HEK293T (cell line): Measurements from ENCODE around the gene HIVEP3.

Source experiments
- CTCF ChIA-PET: fragments of 350-600 bp; formaldehyde crosslinking; extraction: SDS; loops from one replicate; lab custom pipeline; 2021; ENCODE audit warnings: antibody characterized with exemption, inconsistent platforms; lab: Yijun Ruan, JAX
- POLR2A ChIA-PET: fragments of 350-600 bp; formaldehyde crosslinking; extraction: SDS; loops from one replicate; lab custom pipeline; 2020; ENCODE audit warnings: antibody characterized with exemption, inconsistent platforms; lab: Yijun Ruan, JAX
- DNase-seq: peaks from one replicate; pipeline ENCODE4 v3.0.0; 2012; ENCODE audit warnings: mixed read lengths; ENCODE audit errors: extremely low spot score
- ARNT ChIP-seq: fragments of 450-650 bp; IDR thresholded peaks from 2 replicates; pipeline ENCODE4 v1.6.1; 2017; ENCODE audit warnings: mild to moderate bottlenecking
- BHLHE40 ChIP-seq: fragments of 450-650 bp; IDR thresholded peaks from 2 replicates; pipeline ENCODE4 v1.6.1; 2016; ENCODE audit warnings: mild to moderate bottlenecking, moderate library complexity, borderline replicate concordance
- CTBP1 ChIP-seq: fragments of 450-650 bp; IDR thresholded peaks from 2 replicates; pipeline ENCODE4 v1.6.1; 2016; ENCODE audit warnings: borderline replicate concordance
- ELF4 ChIP-seq: fragments of 450-650 bp; IDR thresholded peaks from 2 replicates; pipeline ENCODE4 v1.6.1; 2017; ENCODE audit warnings: antibody characterized with exemption
- FOXA1 ChIP-seq: fragments of 450-650 bp; IDR thresholded peaks from 2 replicates; pipeline ENCODE4 v1.6.1; 2016; ENCODE audit warnings: mild to moderate bottlenecking
- FOXK2 ChIP-seq: fragments of 450-650 bp; IDR thresholded peaks from 2 replicates; pipeline ENCODE4 v1.6.1; 2016; ENCODE audit warnings: mild to moderate bottlenecking
- FOXM1 ChIP-seq: fragments of 450-650 bp; IDR thresholded peaks from 2 replicates; pipeline ENCODE4 v1.6.1; 2017; ENCODE audit warnings: mild to moderate bottlenecking, borderline replicate concordance
- HDGF ChIP-seq: fragments of 450-650 bp; IDR thresholded peaks from 2 replicates; pipeline ENCODE4 v1.6.1; 2017; ENCODE audit warnings: antibody characterized with exemption, borderline replicate concordance
- L3MBTL2 ChIP-seq: fragments of 450-650 bp; conservative IDR thresholded peaks from 2 replicates; pipeline ENCODE4 v1.6.1; 2016; ENCODE audit warnings: mild to moderate bottlenecking
- LEF1 ChIP-seq: fragments of 450-650 bp; IDR thresholded peaks from 2 replicates; pipeline ENCODE4 v1.6.1; 2017; ENCODE audit warnings: mild to moderate bottlenecking, borderline replicate concordance
- NFRKB ChIP-seq: fragments of 450-650 bp; IDR thresholded peaks from 2 replicates; pipeline ENCODE4 v1.6.1; 2016; ENCODE audit warnings: mild to moderate bottlenecking, moderate library complexity
- PKNOX1 ChIP-seq: fragments of 450-650 bp; IDR thresholded peaks from 2 replicates; pipeline ENCODE4 v1.6.1; 2016
- SP1 ChIP-seq: fragments of 450-650 bp; IDR thresholded peaks from 2 replicates; pipeline ENCODE4 v1.6.1; 2017
- SUZ12 ChIP-seq: fragments of 450-650 bp; IDR thresholded peaks from 2 replicates; pipeline ENCODE4 v1.6.1; 2016; ENCODE audit warnings: mild to moderate bottlenecking
- TARDBP ChIP-seq: fragments of 450-650 bp; IDR thresholded peaks from 2 replicates; pipeline ENCODE4 v1.6.1; 2016
- ZNF384 ChIP-seq: fragments of 450-650 bp; IDR thresholded peaks from 2 replicates; pipeline ENCODE4 v1.6.1; 2016

Gene HIVEP3

GRCh38 chr1:41705798-41706197 is 212.9 kb downstream of the HIVEP3 start:
- ChIA-PET POLR2A (no interaction called here), CTCF (no interaction called here)
- no peak for DNase-seq
- no peak for TF ChIP-seq FOXA1
- no peak for TF ChIP-seq PKNOX1
- no peak for TF ChIP-seq TARDBP
- no peak for TF ChIP-seq ARNT
- TF ChIP-seq LEF1: no peak

GRCh38 chr1:41704196-41704595 is 214.5 kb downstream of the HIVEP3 start:
- POLR2A ChIA-PET: no interaction called here

GRCh38 chr1:41702771-41703170 is 216.0 kb downstream of the HIVEP3 start:
- CTCF ChIA-PET: no interaction called here

More at GRCh38 chr1:41704196-41704595, 214.5 kb downstream of the HIVEP3 start:
- CTCF ChIA-PET: no interaction called here
- TF ChIP-seq FOXM1 (no peak), NFRKB (no peak), SP1 (no peak), BHLHE40 (no peak), ZNF384 (no peak), CTBP1 (no peak), TARDBP (no peak), HDGF (no peak), PKNOX1 (no peak), ELF4 (no peak), FOXA1 (no peak), ARNT (no peak)
- no peak for DNase-seq

GRCh38 chr1:41700986-41701535 is 217.7 kb downstream of the HIVEP3 start:
- CTCF ChIA-PET: no interaction called here
- no peak for DNase-seq
- TF ChIP-seq L3MBTL2 (no peak), CTBP1 (no peak), TARDBP (no peak), FOXM1 (no peak), SP1 (no peak), ELF4 (no peak), NFRKB (no peak), PKNOX1 (no peak), FOXA1 (no peak), ARNT (no peak), FOXK2 (no peak), HDGF (no peak), LEF1 (no peak), SUZ12 (no peak), ZNF384 (no peak)
- POLR2A ChIA-PET: no interaction called here

More at GRCh38 chr1:41702771-41703170, 216.0 kb downstream of the HIVEP3 start:
- no peak for DNase-seq
- TF ChIP-seq L3MBTL2 (no peak), LEF1 (no peak), FOXK2 (no peak), FOXA1 (no peak), TARDBP (no peak), BHLHE40 (no peak), SP1 (no peak), HDGF (no peak), ARNT (no peak), ELF4 (no peak), SUZ12 (no peak), PKNOX1 (no peak), NFRKB (no peak), ZNF384 (no peak), FOXM1 (no peak), CTBP1 (no peak)
- POLR2A ChIA-PET: no interaction called here

- ChIA-PET POLR2A (no interaction called here), CTCF (no interaction called here)
- TF ChIP-seq ARNT (no peak), FOXM1 (no peak), SP1 (no peak), FOXK2 (no peak), BHLHE40 (no peak), ZNF384 (no peak), HDGF (no peak), SUZ12 (no peak), PKNOX1 (no peak), ELF4 (no peak), CTBP1 (no peak), LEF1 (no peak), FOXA1 (no peak), TARDBP (no peak), L3MBTL2 (no peak), NFRKB (no peak)
- no peak for DNase-seq
Observed at GRCh38 chr1:41700581-41700980, 218.1 kb downstream of the HIVEP3 start.
